ENCODE measurements around the gene SLC25A47. TPM values are rescaled to one million over a fixed set of nuclear protein-coding genes. Genes with fewer than 3 reads are reported as not detected.
A peak's percentile ranks its signal among the peaks of the same experiment; 100 is the strongest.
"Not testable (repeated sequence)": the region's sequence is repeated elsewhere in the genome, so short reads cannot be mapped to it uniquely, and the experiment has no call there.

Gene SLC25A47
- total and polyA plus RNA-seq, 2 donors (not counting 1 experiment from before 2014, with no cell fraction given) = not detected

DNA sequence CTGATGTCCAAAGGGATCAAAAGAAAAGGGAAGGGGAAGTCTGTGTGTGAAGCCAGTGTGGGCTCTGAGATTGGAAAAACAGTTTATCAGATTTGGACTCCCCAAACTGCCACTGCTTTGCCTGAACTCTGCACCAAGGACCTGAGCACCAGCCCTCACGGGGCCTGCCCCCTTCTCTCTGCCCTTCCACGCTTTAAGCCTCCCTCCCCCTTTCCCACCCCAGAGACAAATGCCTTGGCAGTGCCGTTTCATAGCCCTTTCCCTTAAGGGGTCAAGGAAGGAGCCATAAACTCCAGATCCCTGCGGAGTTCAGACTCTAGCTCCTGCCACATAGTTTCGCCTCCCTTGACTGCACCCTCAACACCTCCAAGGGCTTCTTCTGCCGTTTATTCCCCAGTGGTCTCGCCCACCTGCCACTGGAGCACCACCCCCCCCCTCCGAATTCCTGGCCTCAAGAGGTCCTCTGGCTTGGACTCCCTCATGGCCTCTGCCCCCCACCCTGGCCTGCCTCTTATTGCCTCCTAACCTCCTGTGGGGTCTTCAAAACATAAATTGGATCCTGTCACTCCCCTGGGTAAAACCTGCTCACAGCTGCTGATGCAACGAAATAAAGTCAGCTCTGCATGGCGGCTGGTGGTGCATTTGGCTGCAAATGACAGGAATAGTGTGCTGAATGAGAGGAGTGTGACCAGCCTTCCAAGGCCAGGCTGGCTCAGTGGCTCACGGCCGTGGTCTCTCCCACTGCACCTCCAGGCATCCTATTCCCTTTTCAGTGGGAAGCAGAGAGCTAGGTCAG, 35.7 kb upstream of the SLC25A47 start:
- peak overlapping the region; percentile 23 for H3K4me3 Mint-ChIP-seq

DNA sequence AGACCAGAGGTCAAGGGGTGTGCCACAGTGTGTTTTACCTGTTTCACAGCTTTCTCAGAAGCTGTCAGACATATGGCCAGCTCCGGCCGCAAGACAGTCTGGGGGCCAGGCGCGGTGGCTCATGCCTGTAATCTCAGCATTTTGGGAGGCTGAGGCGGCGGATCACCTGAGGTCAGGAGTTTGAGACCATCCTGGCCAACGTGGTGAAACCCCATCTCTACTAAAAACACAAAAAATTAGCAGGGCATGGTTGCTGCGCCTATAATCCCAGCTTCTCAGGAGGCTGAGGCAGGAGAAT, 35.2 kb upstream of the SLC25A47 start:
- H3K9me3 ChIP-seq (ENCODE audit: control extremely low read depth in 1 of 3, control insufficient read depth in 2 of 3, insufficient read depth in 1 of 3, low read length in 2 of 3); H2AFZ ChIP-seq (ENCODE audit: insufficient read depth, low read depth, low read length, poor library complexity, severe bottlenecking); H3K27ac ChIP-seq (ENCODE audit: low read length in 2 of 2); H4K20me1 ChIP-seq (ENCODE audit: control insufficient read depth, insufficient read depth, low read length, poor library complexity, severe bottlenecking); H3K27me3 Mint-ChIP-seq; H3K4me3 Mint-ChIP-seq; ATAC-seq (ENCODE audit: low read depth); H3K27me3 ChIP-seq (replicated peaks in 1 of 4; ENCODE audit: control extremely low read depth in 1 of 4, control insufficient read depth in 3 of 4, insufficient read depth in 4 of 4, low read length in 3 of 4); intact Hi-C loops (cut with micrococcal nuclease); H3K9ac ChIP-seq (ENCODE audit: low read length); H3K36me3 ChIP-seq (replicated peaks in 1 of 2; ENCODE audit: control extremely low read depth in 1 of 2, control insufficient read depth in 1 of 2, extremely low read depth in 1 of 2, insufficient read depth in 2 of 2, low read length in 1 of 2); POLR2A ChIA-PET; H3K4me2 ChIP-seq (replicated peaks; ENCODE audit: low read depth, low read length, poor library complexity, severe bottlenecking); H3K27ac Mint-ChIP-seq; DNase-seq; H3K9me3 Mint-ChIP-seq (ENCODE audit: insufficient read depth); H3K4me3 ChIP-seq (ENCODE audit: control extremely low read depth in 1 of 5, extremely low read depth in 1 of 5, insufficient read depth in 1 of 5, low read depth in 2 of 5, low read length in 4 of 5): not testable (repeated sequence)
- 97% methylated on average over 7 of the region's 8 CpGs for WGBS (ENCODE audit: insufficient coverage)
- Histone ChIP-seq H3K79me2 (ENCODE audit: control insufficient read depth, insufficient read depth, low read length) (peaks cover 17% of the 10 kb centered on the region), H3K4me1 (ENCODE audit: control insufficient read depth in 2 of 2, insufficient read depth in 2 of 2, low read length in 2 of 2) (peaks cover 12% of the 10 kb centered on the region in 2 donors)
- H3K4me1 Mint-ChIP-seq = peaks cover 13% of the 10 kb centered on the region
- CTCF ChIA-PET = interaction anchor here (0.7 to 5.8 kb wide), 4 partner anchors 17 to 216 kb away, joined by 3 to 52 read pairs (median 4); partner anchors contain the start of gene WDR25

More for the DNA sequence above, 35.7 kb upstream of the SLC25A47 start:
- Mint-ChIP-seq H3K27me3 (no peaks in the 10 kb centered on the region), H3K27ac (no peak overlapping the region), H3K9me3 (ENCODE audit: insufficient read depth) (no peaks in the 10 kb centered on the region), H3K4me1 (peaks cover 13% of the 10 kb centered on the region)
- H3K79me2 ChIP-seq (ENCODE audit: control insufficient read depth, insufficient read depth, low read length) = peaks cover 17% of the 10 kb centered on the region
- 90% methylated on average over 11 of the region's 12 CpGs for WGBS (ENCODE audit: insufficient coverage)
- no peak overlapping the region for H3K4me2 ChIP-seq (replicated peaks; ENCODE audit: low read depth, low read length, poor library complexity, severe bottlenecking)
- H3K4me1 ChIP-seq (ENCODE audit: control insufficient read depth in 2 of 2, insufficient read depth in 2 of 2, low read length in 2 of 2) = peaks cover 12% of the 10 kb centered on the region in 2 donors
- no peak overlapping the region for H3K4me3 ChIP-seq (ENCODE audit: control extremely low read depth in 1 of 5, extremely low read depth in 1 of 5, insufficient read depth in 1 of 5, low read depth in 2 of 5, low read length in 4 of 5)
- no peaks in the 10 kb centered on the region for H3K27me3 ChIP-seq (replicated peaks in 1 of 4; ENCODE audit: control extremely low read depth in 1 of 4, control insufficient read depth in 3 of 4, insufficient read depth in 4 of 4, low read length in 3 of 4)
- H3K36me3 ChIP-seq (replicated peaks in 1 of 2; ENCODE audit: control extremely low read depth in 1 of 2, control insufficient read depth in 1 of 2, extremely low read depth in 1 of 2, insufficient read depth in 2 of 2, low read length in 1 of 2) = peaks cover 0 to 3% of the 10 kb centered on the region in 2 experiments
- H3K9me3 ChIP-seq (ENCODE audit: control extremely low read depth in 1 of 3, control insufficient read depth in 2 of 3, insufficient read depth in 1 of 3, low read length in 2 of 3) = no peaks in the 10 kb centered on the region
- H4K20me1 ChIP-seq (ENCODE audit: control insufficient read depth, insufficient read depth, low read length, poor library complexity, severe bottlenecking) = peaks cover 5% of the 10 kb centered on the region
- CTCF ChIA-PET = interaction anchor here (0.7 to 5.8 kb wide), 6 partner anchors 18 to 215 kb away, joined by 3 to 52 read pairs (median 3); partner anchors contain the start of gene WDR25
- DNase-seq = no peak
- H3K9ac ChIP-seq (ENCODE audit: low read length) = no peak overlapping the region
- TF ChIP-seq EZH2 (IDR thresholded peaks at IDR 0.05; ENCODE audit: borderline replicate concordance, insufficient read depth, low read depth, low read length, poor library complexity, severe bottlenecking) = no peak
- TF ChIP-seq, protein P1, sequence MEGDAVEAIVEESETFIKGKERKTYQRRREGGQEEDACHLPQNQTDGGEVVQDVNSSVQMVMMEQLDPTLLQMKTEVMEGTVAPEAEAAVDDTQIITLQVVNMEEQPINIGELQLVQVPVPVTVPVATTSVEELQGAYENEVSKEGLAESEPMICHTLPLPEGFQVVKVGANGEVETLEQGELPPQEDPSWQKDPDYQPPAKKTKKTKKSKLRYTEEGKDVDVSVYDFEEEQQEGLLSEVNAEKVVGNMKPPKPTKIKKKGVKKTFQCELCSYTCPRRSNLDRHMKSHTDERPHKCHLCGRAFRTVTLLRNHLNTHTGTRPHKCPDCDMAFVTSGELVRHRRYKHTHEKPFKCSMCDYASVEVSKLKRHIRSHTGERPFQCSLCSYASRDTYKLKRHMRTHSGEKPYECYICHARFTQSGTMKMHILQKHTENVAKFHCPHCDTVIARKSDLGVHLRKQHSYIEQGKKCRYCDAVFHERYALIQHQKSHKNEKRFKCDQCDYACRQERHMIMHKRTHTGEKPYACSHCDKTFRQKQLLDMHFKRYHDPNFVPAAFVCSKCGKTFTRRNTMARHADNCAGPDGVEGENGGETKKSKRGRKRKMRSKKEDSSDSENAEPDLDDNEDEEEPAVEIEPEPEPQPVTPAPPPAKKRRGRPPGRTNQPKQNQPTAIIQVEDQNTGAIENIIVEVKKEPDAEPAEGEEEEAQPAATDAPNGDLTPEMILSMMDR (IDR thresholded peaks at IDR 0.05) = no peak
- POLR2A ChIA-PET = no interaction called here
- no peak overlapping the region for H3K27ac ChIP-seq (ENCODE audit: low read length in 2 of 2)
- H2AFZ ChIP-seq (ENCODE audit: insufficient read depth, low read depth, low read length, poor library complexity, severe bottlenecking) = no peak overlapping the region
- no peak for ATAC-seq (ENCODE audit: low read depth)
- intact Hi-C loops (cut with micrococcal nuclease) = no loop called here

Measured in B cell (primary cell).